ENCODE measurements around the gene TOX2. TPM values are rescaled to one million over a fixed set of nuclear protein-coding genes. Genes with fewer than 3 reads are reported as not detected.

The TOX2 gene
- total and polyA plus RNA-seq, 2 of the 8 experiments (the other 6 are each of a cell fraction or from before 2014, with no cell fraction given): 1.8 to 3.4 TPM

DNA sequence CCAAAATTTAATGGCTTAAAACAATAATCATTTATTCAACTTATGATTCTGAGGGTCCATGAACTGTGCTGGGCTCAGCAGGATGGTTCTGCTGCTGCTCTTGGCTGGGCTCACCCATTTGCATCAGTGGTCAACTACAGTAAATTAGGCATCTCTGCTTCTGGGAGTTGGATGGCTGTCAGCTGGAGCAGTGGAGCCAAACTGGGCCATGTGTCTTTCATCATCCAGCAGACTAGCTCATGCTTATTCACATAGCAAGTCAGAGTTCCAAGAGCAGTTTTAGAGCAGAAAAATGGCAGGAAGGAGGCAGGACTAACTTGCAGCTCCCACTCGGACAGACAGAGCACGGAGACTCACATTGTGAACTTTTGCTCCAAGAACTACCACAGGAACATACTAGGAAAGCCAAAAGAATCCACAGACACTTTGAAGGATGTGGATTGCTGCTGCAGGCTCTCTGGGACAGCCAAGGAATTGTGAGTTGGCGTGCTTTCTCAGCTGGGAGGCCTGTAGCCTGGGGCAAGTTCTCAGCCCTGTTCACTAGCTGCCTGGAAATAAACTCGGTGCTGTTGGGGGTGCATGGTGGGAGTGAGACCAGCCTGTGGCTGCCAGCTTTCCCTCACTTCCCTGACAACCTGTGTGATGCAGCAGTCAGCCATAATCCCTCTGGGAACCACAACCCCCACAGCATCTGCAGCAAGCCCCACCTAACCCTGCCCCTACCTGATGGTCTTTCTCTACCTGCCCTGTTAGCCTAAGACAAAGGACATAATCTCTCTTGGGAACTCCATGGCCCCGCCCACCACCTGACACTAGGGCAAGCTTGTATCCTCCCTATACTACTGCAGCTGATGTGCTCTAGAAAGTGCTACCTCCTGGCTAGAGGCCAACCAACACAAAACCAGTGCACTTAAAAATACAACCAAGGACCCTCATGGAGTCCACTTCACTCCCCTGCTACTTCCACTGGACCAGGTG, 143.3 kb downstream of the TOX2 start (continued):
- TF ChIP-seq CBX8 (IDR thresholded peaks at IDR 0.05; ENCODE audit: borderline replicate concordance, low read depth, low read length): no peak
- TF ChIP-seq NANOG (IDR thresholded peaks at IDR 0.05; ENCODE audit: insufficient read depth, low read depth, low read length, poor library complexity, severe bottlenecking): no peak
- no peak for TF ChIP-seq KDM4A (IDR thresholded peaks at IDR 0.05; ENCODE audit: low read depth, low read length, severe bottlenecking)

Data from H1 (cell line).